Measurements from ENCODE around the gene SLMAP.
"Not testable (repeated sequence)": the region's sequence is repeated elsewhere in the genome, so short reads cannot be mapped to it uniquely, and the experiment has no call there.

The SLMAP gene

GRCh38 chr3:57872606-57873005 is 116.5 kb downstream of the SLMAP start:
- Mint-ChIP-seq H3K4me1 (ENCODE audit: low read depth in 2 of 2) (no peaks in the 10 kb centered on the region), H3K27me3 (no peaks in the 10 kb centered on the region), H3K27ac (peak overlapping the region in 1 of 2 donors; percentile 77), H3K9me3 (no peaks in the 10 kb centered on the region), H3K36me3 (ENCODE audit: insufficient read depth) (peaks cover 12% of the 10 kb centered on the region), H3K4me3 (no peak overlapping the region)
- ATAC-seq (replicated peaks) (no peak), DNase-seq (no peak)

- H3K4me1 Mint-ChIP-seq (ENCODE audit: low read depth in 2 of 2): peaks cover 0 to 3% of the 10 kb centered on the region in 2 donors
- no peaks in the 10 kb centered on the region for H3K27me3 Mint-ChIP-seq
- DNase-seq: no peak
- H3K9me3 Mint-ChIP-seq: no peaks in the 10 kb centered on the region
- H3K4me3 Mint-ChIP-seq: no peak overlapping the region
- no peak for ATAC-seq (replicated peaks)
- H3K27ac Mint-ChIP-seq: no peak overlapping the region
- H3K36me3 Mint-ChIP-seq (ENCODE audit: insufficient read depth): peaks cover 14% of the 10 kb centered on the region
These were observed 120.5 kb downstream of the SLMAP start for GRCh38 chr3:57876632-57877031.

GRCh38 chr3:57877116-57877515 is 121.0 kb downstream of the SLMAP start:
- H3K27me3 Mint-ChIP-seq: no peaks in the 10 kb centered on the region
- DNase-seq (no peak), ATAC-seq (replicated peaks) (no peak)
- H3K4me1 Mint-ChIP-seq (ENCODE audit: low read depth in 2 of 2): peaks cover 0 to 4% of the 10 kb centered on the region in 2 donors
- H3K4me3 Mint-ChIP-seq: no peak overlapping the region
- H3K27ac Mint-ChIP-seq: no peak overlapping the region
- H3K9me3 Mint-ChIP-seq: no peaks in the 10 kb centered on the region
- peaks cover 10% of the 10 kb centered on the region for H3K36me3 Mint-ChIP-seq (ENCODE audit: insufficient read depth)

- not testable (repeated sequence) for H3K4me3 Mint-ChIP-seq; H3K27me3 Mint-ChIP-seq; H3K4me1 Mint-ChIP-seq (ENCODE audit: low read depth in 2 of 2); H3K9me3 Mint-ChIP-seq; H3K27ac Mint-ChIP-seq; ATAC-seq (replicated peaks); DNase-seq
- H3K36me3 Mint-ChIP-seq (ENCODE audit: insufficient read depth): peaks cover 24% of the 10 kb centered on the region
These were observed 128.3 kb downstream of the SLMAP start for GRCh38 chr3:57884436-57884835.

- Mint-ChIP-seq H3K4me3 (no peak overlapping the region), H3K9me3 (no peaks in the 10 kb centered on the region), H3K27ac (no peak overlapping the region), H3K4me1 (ENCODE audit: low read depth in 2 of 2) (no peaks in the 10 kb centered on the region), H3K36me3 (ENCODE audit: insufficient read depth) (peaks cover 23% of the 10 kb centered on the region), H3K27me3 (no peaks in the 10 kb centered on the region)
- ATAC-seq (replicated peaks): no peak
- no peak for DNase-seq
These were observed 133.7 kb downstream of the SLMAP start for GRCh38 chr3:57889807-57890206.

- DNase-seq (no peak), ATAC-seq (replicated peaks) (no peak)
- Mint-ChIP-seq H3K4me1 (ENCODE audit: low read depth in 2 of 2) (no peaks in the 10 kb centered on the region), H3K36me3 (ENCODE audit: insufficient read depth) (peaks cover 21% of the 10 kb centered on the region), H3K27ac (no peak overlapping the region), H3K9me3 (no peaks in the 10 kb centered on the region), H3K4me3 (no peak overlapping the region), H3K27me3 (no peaks in the 10 kb centered on the region)
These were observed 134.8 kb downstream of the SLMAP start for GRCh38 chr3:57890874-57891273.

- Mint-ChIP-seq H3K4me1 (ENCODE audit: low read depth in 2 of 2) (no peaks in the 10 kb centered on the region), H3K27me3 (no peaks in the 10 kb centered on the region), H3K9me3 (no peaks in the 10 kb centered on the region), H3K27ac (no peak overlapping the region), H3K4me3 (no peak overlapping the region), H3K36me3 (ENCODE audit: insufficient read depth) (peaks cover 25% of the 10 kb centered on the region)
- DNase-seq (no peak), ATAC-seq (replicated peaks) (no peak)
These were observed 136.3 kb downstream of the SLMAP start for GRCh38 chr3:57892423-57892822.

GRCh38 chr3:57893156-57893555 is 137.0 kb downstream of the SLMAP start:
- no peak overlapping the region for H3K4me3 Mint-ChIP-seq
- H3K27ac Mint-ChIP-seq: no peak overlapping the region
- no peaks in the 10 kb centered on the region for H3K4me1 Mint-ChIP-seq (ENCODE audit: low read depth in 2 of 2)
- H3K36me3 Mint-ChIP-seq (ENCODE audit: insufficient read depth): peaks cover 32% of the 10 kb centered on the region
- DNase-seq (no peak), ATAC-seq (replicated peaks) (no peak)
- no peaks in the 10 kb centered on the region for H3K27me3 Mint-ChIP-seq
- no peaks in the 10 kb centered on the region for H3K9me3 Mint-ChIP-seq

GRCh38 chr3:57893668-57894067 is 137.6 kb downstream of the SLMAP start:
- Mint-ChIP-seq H3K9me3 (no peaks in the 10 kb centered on the region), H3K27ac (no peak overlapping the region), H3K27me3 (no peaks in the 10 kb centered on the region), H3K4me3 (no peak overlapping the region), H3K36me3 (ENCODE audit: insufficient read depth) (peaks cover 33% of the 10 kb centered on the region), H3K4me1 (ENCODE audit: low read depth in 2 of 2) (no peaks in the 10 kb centered on the region)
- DNase-seq: no peak
- no peak for ATAC-seq (replicated peaks)

GRCh38 chr3:57896031-57896430 is 139.9 kb downstream of the SLMAP start:
- H3K36me3 Mint-ChIP-seq (ENCODE audit: insufficient read depth): peaks cover 37% of the 10 kb centered on the region
- H3K4me1 Mint-ChIP-seq (ENCODE audit: low read depth in 2 of 2): no peaks in the 10 kb centered on the region
- H3K27ac Mint-ChIP-seq: no peak overlapping the region
- no peaks in the 10 kb centered on the region for H3K27me3 Mint-ChIP-seq
- no peaks in the 10 kb centered on the region for H3K9me3 Mint-ChIP-seq
- DNase-seq (no peak), ATAC-seq (replicated peaks) (no peak)
- H3K4me3 Mint-ChIP-seq: no peak overlapping the region

- ATAC-seq (replicated peaks): no peak
- no peak for DNase-seq
- Mint-ChIP-seq H3K27me3 (no peaks in the 10 kb centered on the region), H3K4me3 (no peak overlapping the region), H3K9me3 (no peaks in the 10 kb centered on the region), H3K36me3 (ENCODE audit: insufficient read depth) (peaks cover 35% of the 10 kb centered on the region), H3K27ac (no peak overlapping the region), H3K4me1 (ENCODE audit: low read depth in 2 of 2) (no peaks in the 10 kb centered on the region)
These were observed 140.6 kb downstream of the SLMAP start for GRCh38 chr3:57896691-57897090.

- Mint-ChIP-seq H3K4me1 (ENCODE audit: low read depth in 2 of 2) (no peaks in the 10 kb centered on the region), H3K36me3 (ENCODE audit: insufficient read depth) (peaks cover 26% of the 10 kb centered on the region), H3K27ac (no peak overlapping the region), H3K9me3 (no peaks in the 10 kb centered on the region), H3K4me3 (no peak overlapping the region), H3K27me3 (no peaks in the 10 kb centered on the region)
- no peak for DNase-seq
- no peak for ATAC-seq (replicated peaks)
These were observed 144.7 kb downstream of the SLMAP start for GRCh38 chr3:57900786-57901185.

GRCh38 chr3:57903124-57903890 is 147.2 kb downstream of the SLMAP start:
- Mint-ChIP-seq H3K36me3 (ENCODE audit: insufficient read depth) (peaks cover 7% of the 10 kb centered on the region), H3K27me3 (no peaks in the 10 kb centered on the region), H3K27ac (no peak overlapping the region), H3K9me3 (no peaks in the 10 kb centered on the region), H3K4me1 (ENCODE audit: low read depth in 2 of 2) (no peaks in the 10 kb centered on the region), H3K4me3 (no peak overlapping the region)
- DNase-seq (no peak), ATAC-seq (replicated peaks) (no peak)

- ATAC-seq (replicated peaks): no peak
- peak in 1 of 3 experiments; percentile 18 for DNase-seq
- peak overlapping the region in 1 of 2 donors; percentile 57 for H3K27ac Mint-ChIP-seq
- no peaks in the 10 kb centered on the region for H3K4me1 Mint-ChIP-seq (ENCODE audit: low read depth in 2 of 2)
- H3K4me3 Mint-ChIP-seq: no peak overlapping the region
- no peaks in the 10 kb centered on the region for H3K9me3 Mint-ChIP-seq
- H3K27me3 Mint-ChIP-seq: no peaks in the 10 kb centered on the region
- peaks cover 45% of the 10 kb centered on the region for H3K36me3 Mint-ChIP-seq (ENCODE audit: insufficient read depth)
These were observed 154.9 kb downstream of the SLMAP start for GRCh38 chr3:57910990-57911389.
